Right ventricle myocardium inferior (tissue), 1 donor: Measurements from ENCODE around the gene CEP120. TPM values are rescaled to one million over a fixed set of nuclear protein-coding genes. Genes with fewer than 3 reads are reported as not detected.
"Not testable (repeated sequence)": the region's sequence is repeated elsewhere in the genome, so short reads cannot be mapped to it uniquely, and the experiment has no call there.

Experiments used
- ATAC-seq: fragments of 200-7000 bp; cut with Tn5 transposase; one replicate; pipeline ENCODE4 v1.9.1; 2020; ENCODE audit warnings: mild to moderate bottlenecking, moderate library complexity
- DNase-seq: peaks from one replicate; pipeline ENCODE4 v3.0.0; 2021; ENCODE audit errors: missing footprints
- intact Hi-C: fragments of 100-400 bp; cut with DNase I; formaldehyde crosslinking; loops from one replicate; pipeline ENCODE4 v1.11.0; 2022
- total RNA-seq: library from RNA; stranded (reverse); fragmentation: NEBNext Ultra II Directional; extraction: Animal tissue kit (Norgen Biotek cat#: 25700); gene quantifications from one replicate; pipeline ENCODE4 v1.2.1, GENCODE V29; 2021
- donor health status: DM: no; HTN: yes; CAD: no; lungs with severe emphysema.

Gene CEP120
- total RNA-seq, 1 donor from 2014 or later: 12.0 TPM

- no peak for ATAC-seq
- DNase-seq: no peak
- intact Hi-C loops: no loop called here
These were observed 72.0 kb downstream of the CEP120 start for GRCh38 chr5:123351240-123351639.

DNA sequence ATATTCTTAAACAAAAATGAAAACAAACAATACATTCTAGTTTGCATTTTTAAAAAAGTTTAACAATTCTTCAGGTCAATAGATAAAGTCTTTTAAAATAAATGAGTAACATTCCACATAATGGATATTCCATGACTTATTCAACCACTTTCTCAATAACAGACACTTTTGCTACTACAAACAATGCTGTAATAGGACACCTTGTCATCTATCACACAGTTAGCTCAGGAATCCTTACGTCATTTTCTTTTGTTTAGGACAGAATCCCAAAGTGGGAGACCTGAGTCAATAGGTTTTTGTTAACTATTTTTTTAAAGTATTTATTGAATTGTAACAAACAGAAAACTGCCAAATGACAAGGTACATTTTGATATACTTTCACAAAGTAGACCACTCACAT, 72.5 kb downstream of the CEP120 start:
- ATAC-seq: no peak
- intact Hi-C loops: no loop called here
- DNase-seq: no peak

GRCh38 chr5:123344816-123345426, 78.3 kb downstream of the CEP120 start:
- ATAC-seq: no peak
- intact Hi-C loops: loop anchor here (10.0 kb wide), 2 partner anchors 450 to 1150 kb away; no protein-coding TSS in a partner anchor
- DNase-seq: no peak

DNA sequence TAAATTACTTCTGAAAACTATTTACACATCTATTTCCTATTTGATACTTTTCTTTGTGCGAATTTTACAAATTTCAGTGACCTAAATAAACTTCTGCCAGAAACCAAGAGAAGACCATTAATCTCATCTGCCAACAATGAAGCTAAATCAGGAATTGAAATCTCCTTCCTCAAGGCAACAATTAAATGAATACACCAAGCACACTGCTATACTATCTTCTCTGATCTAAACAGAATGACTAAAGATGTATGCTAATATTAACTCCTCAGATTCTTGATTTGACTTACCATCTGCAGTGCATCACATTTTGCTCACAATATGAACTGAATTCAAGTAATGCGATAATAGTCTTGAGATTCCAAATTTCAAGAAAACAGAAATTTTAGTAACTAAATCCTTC, 82.3 kb downstream of the CEP120 start:
- DNase-seq: no peak
- intact Hi-C loops: loop anchor here (10.0 kb wide), 2 partner anchors 446 to 1146 kb away; no protein-coding TSS in a partner anchor
- no peak for ATAC-seq

DNA sequence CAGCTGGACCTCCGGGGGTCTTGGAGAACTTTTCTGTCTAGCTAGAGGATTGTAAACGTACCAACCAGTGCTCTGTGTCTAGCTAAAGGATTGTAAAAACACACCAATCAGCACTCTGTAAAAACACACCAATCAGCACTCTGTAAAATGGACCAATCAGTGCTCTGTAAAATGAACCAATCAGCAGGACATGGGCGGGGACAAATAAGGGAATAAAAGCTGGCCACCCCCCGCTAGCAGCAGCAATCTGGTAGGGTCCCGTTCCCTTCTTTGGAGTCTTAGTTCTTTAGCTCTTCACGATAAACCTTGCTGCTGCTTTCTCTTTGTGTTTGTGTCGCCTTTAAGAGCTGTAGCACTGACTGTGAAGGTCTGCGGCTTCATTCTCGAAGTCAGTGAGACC, 114.8 kb downstream of the CEP120 start:
- ATAC-seq, intact Hi-C loops, DNase-seq: not testable (repeated sequence)

GRCh38 chr5:123305751-123306150, 117.5 kb downstream of the CEP120 start:
- intact Hi-C loops: no loop called here
- no peak for DNase-seq
- no peak for ATAC-seq

DNA sequence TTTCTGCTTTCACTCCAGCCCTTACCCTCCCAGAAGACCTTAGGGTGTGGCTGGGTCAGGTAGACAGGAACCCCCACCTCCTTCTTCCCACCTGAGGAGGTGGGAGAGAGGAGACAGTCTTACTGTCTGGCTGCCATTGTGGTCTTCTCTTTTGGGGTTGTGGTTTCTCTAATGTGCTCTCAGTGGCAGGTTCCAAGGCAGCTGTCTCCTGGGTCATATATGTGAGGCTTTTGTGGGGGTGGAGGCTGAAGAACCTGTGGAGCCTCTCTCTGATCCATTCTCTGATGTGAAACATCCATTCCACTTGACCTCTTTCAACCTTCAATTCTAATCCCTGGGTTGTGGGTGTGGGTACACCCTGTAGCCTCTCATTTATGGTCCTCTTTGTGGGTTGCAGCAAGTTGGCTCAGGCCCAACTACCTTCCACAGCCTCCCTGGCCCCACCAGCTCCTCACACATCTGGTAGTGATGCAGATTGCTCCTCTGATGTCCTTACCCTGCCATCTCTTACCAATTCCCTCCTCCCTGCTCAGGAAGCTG, 118.4 kb downstream of the CEP120 start:
- intact Hi-C loops: no loop called here
- ATAC-seq (no peak), DNase-seq (no peak)

GRCh38 chr5:123303802-123304201, 119.4 kb downstream of the CEP120 start:
- ATAC-seq (no peak), DNase-seq (no peak)
- intact Hi-C loops: no loop called here

- no peak for ATAC-seq
- intact Hi-C loops: no loop called here
- no peak for DNase-seq
These were observed 122.9 kb downstream of the CEP120 start for GRCh38 chr5:123300266-123300665.

- ATAC-seq: no peak
- intact Hi-C loops: no loop called here
- no peak for DNase-seq
These were observed 124.1 kb downstream of the CEP120 start for GRCh38 chr5:123299136-123299535.

- intact Hi-C loops: no loop called here
- no peak for ATAC-seq
These were observed 124.7 kb downstream of the CEP120 start for GRCh38 chr5:123298335-123299030.

GRCh38 chr5:123297866-123298265, 125.3 kb downstream of the CEP120 start:
- no peak for DNase-seq
- intact Hi-C loops: no loop called here
- ATAC-seq: no peak

More at GRCh38 chr5:123298335-123299030, 124.7 kb downstream of the CEP120 start:
- DNase-seq: no peak

GRCh38 chr5:123297198-123297831, 125.9 kb downstream of the CEP120 start:
- ATAC-seq: no peak
- no peak for DNase-seq
- intact Hi-C loops: no loop called here

Other genes starting within 250 kb of the CEP120 start
- 20.6 TPM for gene CSNK1G3, start 88.8 kb upstream of the CEP120 start, total RNA-seq